Naive thymus-derived CD4-positive, alpha-beta T cell (primary cell): ENCODE measurements around the gene OTOF. TPM values are rescaled to one million over a fixed set of nuclear protein-coding genes. Genes with fewer than 3 reads are reported as not detected.

Source experiments
- ATAC-seq: fragments of 150-1000 bp; cut with Tn5 transposase; 2 replicates; pipeline ENCODE4 v1.10.0; 2021; ENCODE audit warnings: mild to moderate bottlenecking, moderate library complexity
- CTCF ChIA-PET: fragments of 350-600 bp; sonication (Branson Sonifier 250); formaldehyde crosslinking; loops from one replicate; lab custom pipeline; 2021; ENCODE audit warnings: antibody characterized with exemption; lab: Charles Lee
- POLR2A ChIA-PET: fragments of 350-600 bp; sonication (Branson Sonifier 250); formaldehyde crosslinking; loops from one replicate; lab custom pipeline; 2021; ENCODE audit warnings: antibody characterized with exemption, inconsistent platforms; lab: Charles Lee
- DNase-seq, 9 donors: peaks; one replicate each; pipeline versions ENCODE4 v3.0.0 to v3.0.0-alpha.2; 2020 to 2022; ENCODE audit warnings: mixed read lengths in 1 of 9
- H3K27ac ChIP-seq: one replicate; pipeline ENCODE4 v1.7.0; 2013; ENCODE audit warnings: mild to moderate bottlenecking, low read depth, low read length, moderate library complexity
- H3K27me3 ChIP-seq, 2 donors: one replicate each; pipeline ENCODE4 v1.7.0; 2013; ENCODE audit warnings: low read length in 2 of 2, mild to moderate bottlenecking in 2 of 2, moderate library complexity in 2 of 2; ENCODE audit not compliant: control insufficient read depth in 2 of 2, insufficient read depth in 2 of 2
- H3K36me3 ChIP-seq, 3 experiments: 1 replicate in 2 of 3; 2 replicates in 1 of 3; pipeline ENCODE4 v1.7.0; 2013; ENCODE audit warnings: low read length in 3 of 3, mild to moderate bottlenecking in 3 of 3, moderate library complexity in 1 of 3; ENCODE audit not compliant: insufficient read depth in 3 of 3, control insufficient read depth in 2 of 3
- H3K4me1 ChIP-seq, 2 donors: one replicate each; pipeline ENCODE4 v1.7.0; 2013; ENCODE audit warnings: low read length in 2 of 2, mild to moderate bottlenecking in 2 of 2, moderate library complexity in 1 of 2; ENCODE audit not compliant: control insufficient read depth in 2 of 2, insufficient read depth in 2 of 2
- H3K4me3 ChIP-seq: 2 replicates; pipeline ENCODE4 v1.7.0; 2013; ENCODE audit warnings: mild to moderate bottlenecking, low read length
- H3K9me3 ChIP-seq, 3 experiments: 1 replicate in 2 of 3; 2 replicates in 1 of 3; pipeline ENCODE4 v1.7.0; 2013; ENCODE audit warnings: low read length in 3 of 3; ENCODE audit not compliant: control insufficient read depth in 2 of 3
- H3K27ac Mint-ChIP-seq, 9 donors: one replicate each; pipeline ENCODE4 v1.8.0; 2020 to 2022; ENCODE audit warnings: mixed read lengths in 9 of 9, mild to moderate bottlenecking in 8 of 9, moderate library complexity in 5 of 9, inconsistent platforms in 2 of 9
- H3K27me3 Mint-ChIP-seq, 5 donors: one replicate each; pipeline ENCODE4 v1.8.0; 2021 to 2022; ENCODE audit warnings: mixed read lengths in 5 of 5, mild to moderate bottlenecking in 1 of 5
- H3K36me3 Mint-ChIP-seq, 5 donors: one replicate each; pipeline ENCODE4 v1.8.0; 2020 to 2022; ENCODE audit warnings: mixed read lengths in 5 of 5, mild to moderate bottlenecking in 3 of 5, inconsistent platforms in 1 of 5
- H3K4me1 Mint-ChIP-seq, 7 donors: one replicate each; pipeline ENCODE4 v1.8.0; 2020 to 2022; ENCODE audit warnings: mixed read lengths in 7 of 7, mild to moderate bottlenecking in 3 of 7, inconsistent platforms in 1 of 7
- H3K4me3 Mint-ChIP-seq, 10 donors: one replicate each; pipeline ENCODE4 v1.8.0; 2020 to 2022; ENCODE audit warnings: mild to moderate bottlenecking in 10 of 10, mixed read lengths in 10 of 10, moderate library complexity in 6 of 10, inconsistent platforms in 2 of 10
- H3K9me3 Mint-ChIP-seq, 11 donors: one replicate each; pipeline ENCODE4 v1.8.0; 2020 to 2022; ENCODE audit warnings: mixed read lengths in 11 of 11, mild to moderate bottlenecking in 4 of 11, inconsistent platforms in 1 of 11, moderate library complexity in 1 of 11
- intact Hi-C, 2 donors: fragments of 100-400 bp; cut with micrococcal nuclease; formaldehyde crosslinking; loops; one replicate each; pipeline ENCODE4 v1.15.1; 2023
- polyA plus RNA-seq, 2 donors: library from polyadenylated mRNA; unstranded; fragments of 300-500 nt; fragmentation: Illumina TruSeq; gene quantifications; one replicate each; pipeline ENCODE4 v1.2.3, GENCODE V29; 2021
- total RNA-seq, 6 experiments: library from RNA in 5 of 6; stranded (reverse) in 5 of 6; gene quantifications; 1 replicate in 5 of 6; 2 replicates in 1 of 6; pipeline ENCODE4 v1.2.3 and lab custom pipeline; 2021 to 2026

The OTOF gene
- total and polyA plus RNA-seq, 7 experiments from 2014 or later = 0.16 to 14.8 (median 0.49) TPM; not detected in 2

DNA sequence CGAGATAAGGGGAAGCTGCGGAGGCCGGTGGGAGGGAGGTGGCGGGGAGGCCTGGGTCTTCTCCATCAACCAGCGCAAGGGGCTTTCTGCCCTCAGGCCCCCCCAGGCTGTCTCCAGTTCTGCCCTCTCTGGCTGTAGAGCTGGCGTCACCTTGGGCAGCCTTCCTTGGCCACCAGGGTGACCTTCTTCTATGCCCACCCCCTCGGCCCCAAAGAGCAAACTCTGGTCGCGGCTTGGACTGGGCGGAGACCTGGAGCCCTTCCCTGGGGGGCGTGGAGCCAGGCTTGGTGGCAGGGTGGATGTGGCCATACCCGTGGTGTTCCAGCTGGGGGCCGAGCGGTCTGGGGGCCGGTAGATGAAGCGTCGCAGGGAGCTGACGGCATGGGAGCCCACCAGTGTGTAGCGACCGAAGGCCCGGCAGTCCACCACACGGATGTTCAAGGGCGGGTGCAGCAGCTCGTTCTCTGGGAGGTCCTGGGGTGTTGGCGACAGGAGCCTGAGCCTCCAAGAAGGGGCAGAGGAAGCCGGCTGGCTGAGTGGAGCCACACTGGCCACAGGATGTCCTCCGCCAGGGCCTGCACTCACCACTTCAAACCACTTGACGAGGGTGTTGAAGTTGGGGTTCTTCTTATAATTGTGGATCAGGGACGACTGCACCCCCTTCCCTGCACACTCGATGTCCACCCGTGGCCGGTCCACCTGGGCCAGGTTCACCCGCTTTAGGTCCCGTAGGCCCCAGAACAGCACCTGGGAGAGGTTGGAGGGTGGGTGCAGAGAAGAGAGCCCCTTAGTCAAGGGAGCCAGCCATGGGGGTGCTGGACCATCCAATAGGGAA lies 4.9 kb downstream of the OTOF start:
- POLR2A ChIA-PET = no interaction called here

DNA sequence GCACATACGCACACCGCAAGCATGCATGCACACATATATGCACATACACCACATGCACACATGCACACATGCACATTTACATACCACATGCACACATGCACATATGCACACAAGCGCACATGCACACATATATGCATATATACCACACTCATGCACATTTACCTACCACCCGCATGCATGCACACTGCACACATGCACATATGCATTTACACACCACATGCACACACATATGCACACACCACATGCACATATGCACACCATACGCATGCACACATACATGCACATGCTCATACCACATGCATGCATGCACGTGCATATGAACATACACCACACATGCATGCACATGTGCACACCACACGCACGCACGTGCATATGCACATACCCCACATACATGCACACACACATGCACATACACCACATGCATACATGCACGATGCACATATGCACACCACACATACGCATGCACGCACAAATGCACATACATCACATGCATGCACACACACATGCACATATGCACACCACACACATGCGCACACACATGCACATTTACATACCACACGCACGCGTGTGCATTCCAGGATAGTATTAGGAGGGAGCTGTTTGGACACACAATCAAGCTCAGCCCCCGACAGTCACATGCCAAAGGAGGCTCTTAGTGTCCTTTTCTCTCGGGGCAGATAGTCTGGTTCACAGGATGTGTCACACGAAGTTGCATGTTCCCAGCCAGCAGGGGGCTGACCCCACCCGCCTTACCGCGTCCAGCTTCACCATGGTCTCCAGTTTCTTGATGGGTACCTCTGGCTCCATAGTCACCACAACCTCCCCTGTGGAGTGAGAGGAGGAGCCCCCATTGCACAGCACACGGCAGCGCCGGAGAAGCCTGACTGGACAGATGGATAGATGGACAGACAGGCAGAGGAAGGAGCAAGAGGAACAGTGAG lies 5.9 kb downstream of the OTOF start:
- no peak overlapping the region for H3K4me3 ChIP-seq
- ChIA-PET POLR2A (no interaction called here), CTCF (interaction anchor here (0.7 kb wide), 1 partner anchor 93 kb away, joined by 3 read pairs; no protein-coding TSS in a partner anchor)
- H3K27ac ChIP-seq = no peak overlapping the region
- intact Hi-C loops = no loop called here
- Mint-ChIP-seq H3K4me3 (no peak overlapping the region), H3K27me3 (no peaks in the 10 kb centered on the region), H3K9me3 (peaks cover 0 to 18% (median 10%) of the 10 kb centered on the region in 11 donors), H3K27ac (no peak overlapping the region), H3K36me3 (peaks cover 0 to 19% (median 0%) of the 10 kb centered on the region in 5 donors), H3K4me1 (peaks cover 0 to 3% (median 0%) of the 10 kb centered on the region in 7 donors)
- peaks cover 0 to 5% (median 0%) of the 10 kb centered on the region in 3 experiments for H3K9me3 ChIP-seq
- DNase-seq (no peak), ATAC-seq (no peak)
- H3K36me3 ChIP-seq = no peaks in the 10 kb centered on the region
- H3K27me3 ChIP-seq = no peaks in the 10 kb centered on the region
- no peaks in the 10 kb centered on the region for H3K4me1 ChIP-seq

More for the DNA sequence above, 4.9 kb downstream of the OTOF start:
- H3K27me3 Mint-ChIP-seq = no peaks in the 10 kb centered on the region
- no peaks in the 10 kb centered on the region for H3K27me3 ChIP-seq
- no peak overlapping the region for H3K4me3 ChIP-seq
- H3K36me3 Mint-ChIP-seq = peaks cover 0 to 19% (median 0%) of the 10 kb centered on the region in 5 donors
- intact Hi-C loops = no loop called here
- no peak for ATAC-seq
- peaks cover 0 to 5% (median 0%) of the 10 kb centered on the region in 3 experiments for H3K9me3 ChIP-seq
- CTCF ChIA-PET = interaction anchor here (0.7 kb wide), 1 partner anchor 94 kb away, joined by 3 read pairs; no protein-coding TSS in a partner anchor
- no peaks in the 10 kb centered on the region for H3K36me3 ChIP-seq
- H3K4me3 Mint-ChIP-seq = no peak overlapping the region
- peaks cover 0 to 10% (median 4%) of the 10 kb centered on the region in 7 donors for H3K4me1 Mint-ChIP-seq
- H3K27ac Mint-ChIP-seq = no peak overlapping the region
- H3K27ac ChIP-seq = no peak overlapping the region
- H3K4me1 ChIP-seq = no peaks in the 10 kb centered on the region
- DNase-seq = no peak
- peaks cover 0 to 18% (median 10%) of the 10 kb centered on the region in 11 donors for H3K9me3 Mint-ChIP-seq

DNA sequence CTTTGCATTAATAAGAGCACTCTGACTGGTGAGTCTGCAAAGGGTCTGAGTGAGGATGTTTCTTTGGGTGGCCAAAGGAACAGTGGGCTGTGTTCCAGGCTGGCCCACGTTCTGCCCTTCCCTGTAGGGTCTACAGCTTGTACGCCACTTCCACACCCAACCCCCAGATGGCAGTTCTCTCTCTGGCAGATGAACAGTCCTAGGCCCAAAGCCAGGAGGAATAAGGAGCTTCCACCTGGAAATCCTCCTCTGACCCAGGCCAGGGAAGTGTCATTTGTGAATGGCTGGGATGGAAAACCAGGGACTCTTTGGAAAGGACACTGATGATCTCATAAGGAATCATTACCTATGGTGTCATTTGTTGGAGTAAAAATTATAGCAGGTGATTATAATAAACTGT lies 6.6 kb downstream of the OTOF start:
- intact Hi-C loops = no loop called here
- ATAC-seq = no peak

DNA sequence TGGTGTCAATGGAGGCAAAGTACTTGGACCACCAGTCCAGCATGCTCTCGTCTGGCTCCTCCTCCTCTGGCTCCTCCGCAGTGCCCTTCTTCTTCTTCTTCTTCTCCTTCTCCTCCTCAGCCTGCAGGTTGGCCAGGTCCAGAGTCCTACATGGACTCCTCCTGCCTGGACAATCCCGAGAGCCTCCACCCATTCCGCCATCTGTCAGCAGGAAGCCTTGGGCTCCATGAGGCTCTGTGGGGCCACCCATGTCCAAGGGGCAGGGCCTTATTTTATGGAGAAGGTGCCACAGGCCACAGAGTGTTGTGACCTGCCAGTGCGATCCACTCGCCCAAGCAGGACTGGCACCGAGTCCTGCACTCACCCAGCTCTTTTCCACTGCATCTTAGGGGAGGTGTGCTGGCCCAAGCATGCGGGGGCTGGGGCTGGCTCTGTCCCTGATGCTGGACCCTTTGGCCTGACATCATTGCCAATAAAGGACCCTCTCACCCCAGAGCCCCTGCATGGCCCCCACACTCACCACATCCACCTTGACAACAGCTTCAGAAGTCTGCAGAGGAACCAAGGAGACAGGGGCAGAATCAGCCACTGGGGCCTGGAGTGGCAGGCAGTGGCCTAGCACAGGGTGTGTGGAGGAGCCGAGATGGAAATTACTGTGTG lies 7.2 kb downstream of the OTOF start:
- ATAC-seq (no peak), DNase-seq (no peak)
- intact Hi-C loops = no loop called here
- Mint-ChIP-seq H3K4me1 (no peaks in the 10 kb centered on the region), H3K27ac (no peak overlapping the region), H3K4me3 (no peak overlapping the region), H3K9me3 (peaks cover 0 to 18% (median 10%) of the 10 kb centered on the region in 11 donors), H3K27me3 (no peaks in the 10 kb centered on the region), H3K36me3 (peaks cover 0 to 19% (median 0%) of the 10 kb centered on the region in 5 donors)
- Histone ChIP-seq H3K9me3 (peaks cover 0 to 5% (median 0%) of the 10 kb centered on the region in 3 experiments), H3K27me3 (no peaks in the 10 kb centered on the region), H3K36me3 (no peaks in the 10 kb centered on the region), H3K4me1 (no peaks in the 10 kb centered on the region), H3K27ac (no peak overlapping the region), H3K4me3 (no peak overlapping the region)
- POLR2A ChIA-PET = no interaction called here
- CTCF ChIA-PET = no interaction called here

More for the DNA sequence above, 6.6 kb downstream of the OTOF start:
- Mint-ChIP-seq H3K4me1 (no peaks in the 10 kb centered on the region), H3K27me3 (no peaks in the 10 kb centered on the region), H3K4me3 (no peak overlapping the region), H3K9me3 (peaks cover 0 to 18% (median 10%) of the 10 kb centered on the region in 11 donors), H3K27ac (no peak overlapping the region), H3K36me3 (peaks cover 0 to 19% (median 0%) of the 10 kb centered on the region in 5 donors)
- ChIA-PET POLR2A (no interaction called here), CTCF (no interaction called here)
- Histone ChIP-seq H3K27me3 (no peaks in the 10 kb centered on the region), H3K4me3 (no peak overlapping the region), H3K9me3 (peaks cover 0 to 5% (median 0%) of the 10 kb centered on the region in 3 experiments), H3K36me3 (no peaks in the 10 kb centered on the region), H3K27ac (no peak overlapping the region), H3K4me1 (no peaks in the 10 kb centered on the region)
- DNase-seq = no peak

DNA sequence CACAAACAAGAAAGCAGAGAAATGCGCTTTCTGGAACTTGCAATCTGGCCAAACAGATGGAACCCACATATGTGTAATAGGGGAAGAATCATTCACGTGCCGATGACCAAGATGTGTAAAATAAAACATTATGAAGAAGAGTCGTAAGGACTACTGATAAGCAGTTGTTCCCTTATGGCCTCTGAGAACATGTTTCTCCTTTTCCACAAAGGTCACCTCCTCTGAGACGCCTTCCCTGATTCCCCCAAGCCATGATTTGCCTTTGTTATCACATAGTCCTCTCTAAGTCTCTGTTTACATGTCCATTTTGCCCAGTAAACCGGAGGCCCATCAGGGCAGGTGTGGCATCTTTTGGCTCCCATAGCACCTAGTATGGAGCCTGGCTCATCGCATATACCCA lies 8.0 kb downstream of the OTOF start:
- Mint-ChIP-seq H3K4me3 (no peak overlapping the region), H3K36me3 (peaks cover 0 to 19% (median 0%) of the 10 kb centered on the region in 5 donors), H3K4me1 (no peaks in the 10 kb centered on the region), H3K27me3 (no peaks in the 10 kb centered on the region), H3K9me3 (peaks cover 0 to 18% (median 10%) of the 10 kb centered on the region in 11 donors), H3K27ac (no peak overlapping the region)
- H3K27ac ChIP-seq = no peak overlapping the region
- H3K9me3 ChIP-seq = peaks cover 0 to 5% (median 0%) of the 10 kb centered on the region in 3 experiments
- ChIA-PET CTCF (no interaction called here), POLR2A (no interaction called here)
- H3K36me3 ChIP-seq = no peaks in the 10 kb centered on the region
- intact Hi-C loops = loop anchor here (1.0 to 5.0 kb wide), 5 partner anchors 123 to 299 kb away; partner anchors contain the start of genes ADGRF3 (in 1 of the 2), GAREM2 (in 1 of the 2) and SELENOI (in 1 of the 2)
- no peak overlapping the region for H3K4me3 ChIP-seq
- no peaks in the 10 kb centered on the region for H3K27me3 ChIP-seq
- DNase-seq = no peak
- no peak for ATAC-seq
- no peaks in the 10 kb centered on the region for H3K4me1 ChIP-seq
